AG09309 (cell line): ENCODE data around the gene CD1E.

Experiments
- DNase-seq: peaks from one replicate; pipeline ENCODE4 v3.0.0-alpha.2; 2010; ENCODE audit warnings: low read depth
- H3K4me3 ChIP-seq: 2 replicates; pipeline ENCODE4 v1.5.1; 2011; ENCODE audit warnings: mild to moderate bottlenecking, low read depth, low read length, moderate library complexity; ENCODE audit not compliant: control insufficient read depth
- TF ChIP-seq, protein P1 (sequence below): IDR thresholded peaks from 2 replicates; pipeline ENCODE4 v1.5.1; 2011; ENCODE audit warnings: mild to moderate bottlenecking, low read depth, low read length, inconsistent platforms; ENCODE audit not compliant: insufficient read depth, control insufficient read depth; ENCODE audit errors: missing control alignments

The CD1E gene

DNA sequence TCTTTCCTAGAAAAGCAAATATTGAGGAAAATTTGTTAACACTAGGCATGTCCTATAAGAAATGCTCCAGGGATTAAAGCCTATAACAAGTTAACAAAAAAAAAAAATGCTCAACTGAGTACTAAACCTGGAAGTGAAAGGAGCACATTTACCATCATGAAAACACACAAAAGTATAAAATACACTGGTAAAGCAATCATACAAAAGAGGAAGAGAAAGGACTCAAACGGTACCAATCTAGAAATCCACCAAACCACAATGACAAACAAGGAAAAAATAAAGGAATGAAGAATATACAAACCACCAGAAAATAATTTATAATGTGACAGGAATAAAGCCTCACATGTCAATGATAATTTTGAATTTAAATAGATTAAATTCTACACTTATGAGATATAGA, 21.2 kb downstream of the CD1E start:
- no peak overlapping the region for H3K4me3 ChIP-seq
- TF ChIP-seq, protein P1, sequence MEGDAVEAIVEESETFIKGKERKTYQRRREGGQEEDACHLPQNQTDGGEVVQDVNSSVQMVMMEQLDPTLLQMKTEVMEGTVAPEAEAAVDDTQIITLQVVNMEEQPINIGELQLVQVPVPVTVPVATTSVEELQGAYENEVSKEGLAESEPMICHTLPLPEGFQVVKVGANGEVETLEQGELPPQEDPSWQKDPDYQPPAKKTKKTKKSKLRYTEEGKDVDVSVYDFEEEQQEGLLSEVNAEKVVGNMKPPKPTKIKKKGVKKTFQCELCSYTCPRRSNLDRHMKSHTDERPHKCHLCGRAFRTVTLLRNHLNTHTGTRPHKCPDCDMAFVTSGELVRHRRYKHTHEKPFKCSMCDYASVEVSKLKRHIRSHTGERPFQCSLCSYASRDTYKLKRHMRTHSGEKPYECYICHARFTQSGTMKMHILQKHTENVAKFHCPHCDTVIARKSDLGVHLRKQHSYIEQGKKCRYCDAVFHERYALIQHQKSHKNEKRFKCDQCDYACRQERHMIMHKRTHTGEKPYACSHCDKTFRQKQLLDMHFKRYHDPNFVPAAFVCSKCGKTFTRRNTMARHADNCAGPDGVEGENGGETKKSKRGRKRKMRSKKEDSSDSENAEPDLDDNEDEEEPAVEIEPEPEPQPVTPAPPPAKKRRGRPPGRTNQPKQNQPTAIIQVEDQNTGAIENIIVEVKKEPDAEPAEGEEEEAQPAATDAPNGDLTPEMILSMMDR, result no peak
- DNase-seq, result no peak

DNA sequence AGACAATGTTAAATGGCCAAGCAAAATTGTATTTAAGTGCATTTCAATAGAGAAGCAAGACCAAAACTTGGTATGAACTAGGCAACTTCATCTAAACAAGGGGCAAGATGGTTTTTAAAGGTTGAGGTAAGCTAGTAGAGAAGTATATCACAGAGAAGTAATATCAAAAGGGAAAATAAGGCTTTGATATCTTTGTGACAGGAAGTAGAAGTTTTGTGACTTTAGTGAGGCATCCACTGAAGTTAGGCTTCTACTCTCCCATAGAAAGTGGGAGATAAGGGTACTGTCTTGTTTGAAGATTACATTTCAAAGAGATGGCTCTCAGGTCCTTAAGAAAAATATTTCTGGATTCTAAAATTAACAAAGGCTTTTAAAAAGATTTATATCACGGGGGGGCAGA, 36.6 kb downstream of the CD1E start:
- TF ChIP-seq, protein P1, result no peak
- no peak overlapping the region for H3K4me3 ChIP-seq
- no peak for DNase-seq

DNA sequence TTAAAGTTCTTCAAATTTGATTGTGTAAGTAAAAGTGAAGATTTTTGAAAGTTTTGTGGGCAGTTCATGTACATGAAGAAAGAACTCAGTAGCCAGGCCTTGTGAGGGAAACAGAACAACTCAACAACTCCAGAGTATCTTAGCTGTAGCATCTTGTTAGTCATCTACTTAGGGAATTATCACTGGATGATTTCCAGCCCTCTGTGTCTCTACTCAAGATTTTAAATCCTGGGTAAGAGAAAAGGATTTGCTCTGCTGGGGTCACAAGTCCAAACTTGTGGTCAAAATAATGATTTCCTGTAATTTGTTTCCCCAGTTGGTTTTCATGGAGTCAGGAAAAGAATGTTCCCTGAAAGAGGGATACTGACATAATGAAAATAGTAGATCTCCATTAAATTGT, 37.4 kb downstream of the CD1E start:
- no peak for DNase-seq
- no peak overlapping the region for H3K4me3 ChIP-seq
- TF ChIP-seq, protein P1, result no peak

DNA sequence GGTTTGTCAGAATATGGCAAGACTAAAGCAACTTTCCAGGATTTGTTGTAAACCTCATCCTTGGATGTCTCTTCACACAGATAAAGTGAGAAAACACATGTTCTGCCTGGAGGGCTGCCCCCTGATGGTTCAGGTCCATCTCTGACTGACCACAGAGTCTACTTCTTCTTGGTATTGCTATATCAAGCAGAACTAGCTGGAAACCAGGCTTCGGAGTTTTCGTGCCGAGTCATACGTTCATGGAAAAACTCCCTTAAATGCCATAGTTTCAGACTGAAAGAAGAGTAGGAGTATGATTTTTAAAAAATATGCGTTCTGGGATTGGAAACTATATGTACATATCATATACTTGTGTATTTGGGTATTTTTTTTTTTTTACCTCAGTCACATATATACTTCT, 39.8 kb downstream of the CD1E start:
- no peak overlapping the region for H3K4me3 ChIP-seq
- TF ChIP-seq, protein P1, result no peak
- no peak for DNase-seq

DNA sequence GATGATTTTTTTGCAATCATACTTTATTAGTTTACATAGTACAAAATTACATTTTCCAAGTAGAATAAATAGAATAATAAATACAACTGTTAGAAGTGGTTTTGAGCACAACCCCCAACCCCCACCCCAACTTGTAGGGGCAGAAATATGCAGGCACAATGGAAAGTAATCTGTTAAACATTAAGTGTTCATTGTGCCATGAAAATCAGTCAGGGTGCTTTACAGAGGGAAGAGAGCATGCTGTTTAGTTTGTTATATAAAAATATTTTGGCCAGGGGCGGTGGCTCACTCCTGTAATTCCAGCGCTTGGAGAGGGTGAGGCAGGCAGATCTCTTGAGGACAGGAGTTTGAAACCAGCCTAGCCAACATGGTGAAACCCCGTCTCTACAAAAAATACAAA, 43.0 kb downstream of the CD1E start:
- TF ChIP-seq, protein P1, result no peak
- H3K4me3 ChIP-seq, result no peak overlapping the region

DNA sequence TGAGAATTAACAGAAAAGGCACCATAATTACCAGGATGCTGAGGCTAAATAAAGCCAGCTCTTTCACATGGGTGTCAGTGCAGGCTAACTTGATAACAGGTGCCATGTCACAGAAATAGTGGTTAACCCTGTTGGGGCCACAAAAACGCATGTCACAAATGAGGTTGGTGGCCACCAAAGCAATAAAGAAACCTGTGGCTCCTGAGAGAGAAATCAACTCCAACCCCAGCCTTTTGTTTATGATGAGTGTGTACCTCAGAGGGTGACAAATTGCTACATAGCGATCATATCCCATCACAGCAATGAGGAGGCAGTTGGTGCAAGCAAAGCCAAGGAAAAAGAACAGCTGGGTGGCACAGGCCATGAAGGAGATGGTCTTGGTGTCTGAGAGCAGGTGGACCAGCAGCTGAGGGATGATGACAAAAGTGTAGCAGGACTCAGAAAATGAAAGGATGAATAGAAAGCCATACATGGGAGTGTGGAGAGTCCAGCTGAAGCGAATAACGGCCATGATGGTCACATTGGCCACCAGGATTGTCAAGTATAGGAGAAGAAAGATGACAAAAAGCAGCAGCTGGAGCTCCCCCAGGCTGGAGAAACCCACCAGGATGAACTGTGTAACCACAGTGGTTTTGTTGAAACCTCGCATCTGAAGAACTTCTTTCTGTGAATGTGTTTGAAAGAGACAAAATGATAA, 45.3 kb downstream of the CD1E start, which contains the start of gene OR10T2:
TSS of gene OR10T2 (minus strand) at position 649 of the 697 bp plus-strand sequence. CDS start at position 649, 0 bp downstream.
- DNase-seq, result no peak
- no peak within 1 kb of the TSS for H3K4me3 ChIP-seq
- TF ChIP-seq, protein P1, result no peak

More for the DNA sequence above, 43.0 kb downstream of the CD1E start:
- no peak for DNase-seq
